CD4-positive, alpha-beta T cell treated with Interleukin-21 for 1 hour (primary cell): ENCODE measurements around the gene TRIP4.
"Not testable (repeated sequence)": the region's sequence is repeated elsewhere in the genome, so short reads cannot be mapped to it uniquely, and the experiment has no call there.

Experiments used
- DNase-seq: peaks from one replicate; pipeline ENCODE4 v3.0.0-alpha.2; 2020

The TRIP4 gene

GRCh38 chr15:64490598-64491259, 103.1 kb downstream of the TRIP4 start:
- no peak for DNase-seq

GRCh38 chr15:64493641-64494040, 106.0 kb downstream of the TRIP4 start:
- no peak for DNase-seq

- not testable (repeated sequence) for DNase-seq
Observed at GRCh38 chr15:64495968-64496367, 108.3 kb downstream of the TRIP4 start.

GRCh38 chr15:64500695-64501395, 113.2 kb downstream of the TRIP4 start:
- DNase-seq: no peak

GRCh38 chr15:64501396-64501715, 113.7 kb downstream of the TRIP4 start:
- no peak for DNase-seq

GRCh38 chr15:64502151-64502550, 114.5 kb downstream of the TRIP4 start:
- no peak for DNase-seq

- DNase-seq: no peak
Observed at GRCh38 chr15:64502551-64502950, 114.9 kb downstream of the TRIP4 start.

- DNase-seq: peak; percentile 3
Observed at GRCh38 chr15:64503197-64503596, 115.6 kb downstream of the TRIP4 start.

- DNase-seq: peak; percentile 24
Observed at GRCh38 chr15:64503640-64504039, 116.0 kb downstream of the TRIP4 start.
